GM23248 (cell line): ENCODE results near the gene SDK2. TPM values are rescaled to one million over a fixed set of nuclear protein-coding genes. Genes with fewer than 3 reads are reported as not detected.

ENCODE experiments used
- DNase-seq: peaks from one replicate; pipeline ENCODE4 v3.0.0-alpha.2; 2015
- H2AFZ ChIP-seq: fragments of 200-600 bp; sonication (generic); 2 replicates; pipeline ENCODE4 v1.6.1; 2016; ENCODE audit warnings: antibody characterized with exemption
- H3F3A ChIP-seq: fragments of 200-600 bp; sonication (generic); 2 replicates; pipeline ENCODE4 v1.6.1; 2016; ENCODE audit warnings: mild to moderate bottlenecking, antibody characterized with exemption, mixed run types; ENCODE audit not compliant: insufficient read depth
- H3K27ac ChIP-seq: fragments of 200-600 bp; sonication (generic); 2 replicates; pipeline ENCODE4 v1.5.1; 2016; ENCODE audit warnings: mild to moderate bottlenecking
- H3K27me3 ChIP-seq: fragments of 200-600 bp; sonication (generic); replicated peaks from 2 replicates; pipeline ENCODE4 v1.6.1; 2016; ENCODE audit warnings: mild to moderate bottlenecking; ENCODE audit not compliant: insufficient read depth
- H3K36me3 ChIP-seq: fragments of 200-600 bp; sonication (generic); 2 replicates; pipeline ENCODE4 v1.6.1; 2016; ENCODE audit warnings: low read depth, mild to moderate bottlenecking
- H3K4me1 ChIP-seq: fragments of 200-600 bp; sonication (generic); 2 replicates; pipeline ENCODE4 v1.6.1; 2016; ENCODE audit warnings: mild to moderate bottlenecking; ENCODE audit not compliant: insufficient read depth
- H3K4me2 ChIP-seq: fragments of 200-600 bp; sonication (generic); one replicate; pipeline ENCODE4 v1.6.1; 2016; ENCODE audit warnings: mild to moderate bottlenecking; ENCODE audit not compliant: unreplicated experiment
- H3K4me3 ChIP-seq: fragments of 200-600 bp; sonication (generic); 2 replicates; pipeline ENCODE4 v1.5.1; 2016; ENCODE audit warnings: mild to moderate bottlenecking
- H3K79me2 ChIP-seq: fragments of 200-600 bp; sonication (generic); 2 replicates; pipeline ENCODE4 v1.6.1; 2016; ENCODE audit warnings: mild to moderate bottlenecking; ENCODE audit not compliant: insufficient read depth
- H3K9ac ChIP-seq: fragments of 200-600 bp; sonication (generic); 2 replicates; pipeline ENCODE4 v1.6.1; 2016; ENCODE audit warnings: mild to moderate bottlenecking
- H3K9me2 ChIP-seq: fragments of 200-600 bp; sonication (generic); 2 replicates; pipeline ENCODE4 v1.6.1; 2016; ENCODE audit warnings: mixed run types, mild to moderate bottlenecking, moderate library complexity; ENCODE audit not compliant: insufficient read depth
- H3K9me3 ChIP-seq: fragments of 200-600 bp; sonication (generic); one replicate; pipeline ENCODE4 v1.6.1; 2017; ENCODE audit warnings: low read depth
- H4K20me1 ChIP-seq: fragments of 200-600 bp; sonication (generic); 2 replicates; pipeline ENCODE4 v1.6.0; 2016; ENCODE audit not compliant: insufficient read depth
- EZH2 ChIP-seq: fragments of 200-600 bp; sonication (generic); IDR thresholded peaks from 2 replicates; pipeline ENCODE4 v1.6.1; 2018; ENCODE audit warnings: antibody characterized with exemption, mild to moderate bottlenecking; ENCODE audit not compliant: insufficient read depth, poor library complexity, severe bottlenecking
- EZH2phosphoT487 ChIP-seq: fragments of 200-600 bp; sonication (generic); IDR thresholded peaks from 2 replicates; pipeline ENCODE4 v1.6.1; 2018; ENCODE audit warnings: antibody characterized with exemption, moderate library complexity, mild to moderate bottlenecking, low read depth; ENCODE audit not compliant: insufficient read depth
- WGBS, 2 experiments: methylation state at CpG; one replicate each; pipeline ENCODE4 v1.1.6; 2015 to 2017; ENCODE audit warnings: low lambda C conversion rate in 2 of 2, low coverage in 1 of 2; ENCODE audit errors: missing lambda C conversion rate in 2 of 2; 5-methylcytosine and 5-hydroxymethylcytosine counted together
- in situ Hi-C: fragments of 300-500 bp; cut with MboI; formaldehyde crosslinking; loops from 2 replicates; pipeline ENCODE4 v1.15.0; 2020
- polyA plus RNA-seq: library from polyadenylated mRNA; unstranded; fragments of >200 nt; fragmentation: Nextera tagmentation; extraction: Ambion mirVana; gene quantifications from 2 replicates; pipeline ENCODE4 v1.2.1, GENCODE V29; 2016
- total RNA-seq: library from RNA; depleted of rRNA; stranded (reverse); fragments of >200 nt; shearing (Covaris generic); gene quantifications from 2 replicates; pipeline ENCODE4 v1.2.3, GENCODE V29; 2014

The SDK2 gene
- total and polyA plus RNA-seq, 2 experiments from 2014 or later: under 0.01 to 0.03 TPM

DNA sequence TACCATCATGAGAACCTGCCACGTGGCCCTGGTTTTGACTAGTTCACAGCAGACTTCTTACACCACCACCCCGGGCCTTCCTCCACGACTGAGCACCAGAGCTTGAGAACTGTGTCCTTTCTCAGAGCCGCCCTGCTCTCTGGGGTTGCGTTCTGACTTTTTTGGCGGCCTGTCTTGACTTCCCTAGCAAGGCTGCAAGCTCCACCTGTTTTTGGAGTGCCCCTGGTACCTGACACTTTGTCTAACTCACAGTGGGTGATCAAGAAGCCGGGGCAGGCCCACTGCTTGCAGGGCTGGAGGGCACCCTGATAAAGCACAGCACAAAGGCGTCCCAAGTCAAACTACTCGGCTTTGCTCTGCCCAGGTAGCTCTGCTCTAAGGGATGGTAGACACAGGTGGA, 154.3 kb downstream of the SDK2 start:
- Histone ChIP-seq H3K4me1 (no peaks in the 10 kb centered on the region), H3K79me2 (no peaks in the 10 kb centered on the region), H3K36me3 (no peaks in the 10 kb centered on the region), H3F3A (no peaks in the 10 kb centered on the region), H2AFZ (no peak overlapping the region), H3K9me2 (no peaks in the 10 kb centered on the region), H4K20me1 (no peaks in the 10 kb centered on the region), H3K4me2 (no peak overlapping the region), H3K9ac (no peak overlapping the region), H3K27ac (no peak overlapping the region), H3K4me3 (no peak overlapping the region), H3K27me3 (peaks cover 9% of the 10 kb centered on the region; the same call in 1 of the 2 replicates), H3K9me3 (no peaks in the 10 kb centered on the region)
- 46 to 49% methylated on average over 9 of the region's 9 CpGs for WGBS, 2 experiments
- no peak for DNase-seq
- in situ Hi-C loops: no loop called here
- TF ChIP-seq EZH2: no peak
- TF ChIP-seq EZH2phosphoT487: no peak

DNA sequence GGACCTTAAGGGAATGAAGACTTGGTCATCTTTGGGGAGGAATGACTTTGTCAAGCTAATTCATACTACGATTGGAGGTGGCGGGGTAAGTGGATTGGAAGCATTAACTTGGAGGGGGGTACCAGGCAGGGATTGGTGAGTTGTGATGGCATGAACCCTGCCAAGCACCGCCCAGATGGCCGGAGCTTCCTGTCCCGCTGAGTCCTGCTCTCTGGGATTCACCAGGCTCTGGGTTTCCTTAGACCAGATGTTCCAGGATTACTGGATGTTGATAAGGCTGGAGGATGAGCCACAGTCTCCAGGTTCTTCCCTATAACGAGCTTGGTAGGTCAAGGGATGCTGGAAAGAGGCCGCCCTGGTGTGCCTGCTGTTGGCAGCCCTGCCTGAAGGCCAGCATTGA, 154.9 kb downstream of the SDK2 start:
- no peaks in the 10 kb centered on the region for H3K36me3 ChIP-seq
- WGBS, 2 experiments: 57 to 64% methylated on average over 7 of the region's 7 CpGs
- in situ Hi-C loops: no loop called here

DNA sequence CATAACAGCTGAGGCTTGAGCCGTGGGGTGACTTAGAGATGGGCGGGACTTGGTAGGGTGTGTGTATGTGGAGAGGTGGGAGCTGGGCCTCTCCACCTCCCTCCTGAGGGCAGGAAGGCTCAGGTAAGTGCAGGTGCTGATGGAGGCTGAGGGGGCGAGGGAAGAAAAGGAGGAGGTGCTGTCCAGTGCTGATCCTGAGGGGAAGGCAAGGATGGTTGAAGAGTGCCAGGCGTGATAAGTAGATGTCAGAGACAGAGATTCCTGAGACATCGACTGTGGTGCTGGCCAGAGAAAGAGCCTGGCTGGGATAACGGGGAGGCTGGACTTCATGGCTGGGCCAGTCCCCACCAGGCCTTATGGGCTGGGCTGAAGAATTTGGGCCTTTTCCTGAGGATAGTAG, 159.1 kb downstream of the SDK2 start:
- no peak overlapping the region for H2AFZ ChIP-seq
- no peak overlapping the region for H3K4me3 ChIP-seq
- 53 to 56% methylated on average over 6 of the region's 6 CpGs for WGBS, 2 experiments
- TF ChIP-seq EZH2phosphoT487: no peak
- no peak for TF ChIP-seq EZH2
- H3K27me3 ChIP-seq: no peaks in the 10 kb centered on the region
- H3K36me3 ChIP-seq: no peaks in the 10 kb centered on the region
- in situ Hi-C loops: no loop called here
- no peaks in the 10 kb centered on the region for H3F3A ChIP-seq
- no peak overlapping the region for H3K27ac ChIP-seq
- DNase-seq: no peak
- no peaks in the 10 kb centered on the region for H3K4me1 ChIP-seq
- no peak overlapping the region for H3K9ac ChIP-seq
- H3K79me2 ChIP-seq: no peaks in the 10 kb centered on the region
- H4K20me1 ChIP-seq: no peaks in the 10 kb centered on the region
- no peak overlapping the region for H3K4me2 ChIP-seq
- H3K9me3 ChIP-seq: no peaks in the 10 kb centered on the region
- H3K9me2 ChIP-seq: no peaks in the 10 kb centered on the region

More for the DNA sequence above, 154.9 kb downstream of the SDK2 start:
- DNase-seq: no peak
- H2AFZ ChIP-seq: no peak overlapping the region
- no peaks in the 10 kb centered on the region for H3F3A ChIP-seq
- H3K9ac ChIP-seq: no peak overlapping the region
- no peak for TF ChIP-seq EZH2
- TF ChIP-seq EZH2phosphoT487: no peak
- peaks cover 9% of the 10 kb centered on the region; the same call in 1 of the 2 replicates for H3K27me3 ChIP-seq
- H3K4me1 ChIP-seq: no peaks in the 10 kb centered on the region
- no peak overlapping the region for H3K4me3 ChIP-seq
- no peaks in the 10 kb centered on the region for H4K20me1 ChIP-seq
- H3K79me2 ChIP-seq: no peaks in the 10 kb centered on the region
- no peaks in the 10 kb centered on the region for H3K9me2 ChIP-seq
- H3K27ac ChIP-seq: no peak overlapping the region
- H3K9me3 ChIP-seq: no peaks in the 10 kb centered on the region
- no peak overlapping the region for H3K4me2 ChIP-seq

DNA sequence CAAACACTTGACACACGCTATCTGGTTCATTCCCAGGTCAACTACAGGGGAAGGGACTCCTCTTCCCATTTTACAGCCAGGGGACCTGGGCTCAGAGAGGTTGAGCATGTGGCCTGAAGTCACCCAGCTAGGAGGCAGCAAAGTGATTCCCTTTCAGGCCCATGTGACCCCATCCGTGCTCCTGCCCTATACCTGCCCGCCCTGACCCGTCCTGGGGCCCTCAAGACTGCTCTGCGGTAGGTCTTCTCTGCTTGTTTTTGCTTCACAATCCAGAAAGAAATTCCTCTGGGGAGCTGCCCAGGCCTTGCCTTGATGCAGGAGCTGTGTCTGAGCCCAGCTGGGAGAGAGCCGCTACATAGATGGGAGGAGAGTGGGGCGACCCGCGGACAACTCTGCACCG, 161.4 kb downstream of the SDK2 start:
- Histone ChIP-seq H3K9me3 (no peaks in the 10 kb centered on the region), H3K9ac (no peak overlapping the region), H3F3A (no peaks in the 10 kb centered on the region), H3K27me3 (no peaks in the 10 kb centered on the region), H3K4me1 (no peaks in the 10 kb centered on the region), H3K9me2 (no peaks in the 10 kb centered on the region), H3K36me3 (no peaks in the 10 kb centered on the region), H3K79me2 (no peaks in the 10 kb centered on the region), H3K27ac (no peak overlapping the region), H3K4me3 (no peak overlapping the region), H3K4me2 (no peak overlapping the region), H2AFZ (no peak overlapping the region), H4K20me1 (no peaks in the 10 kb centered on the region)
- DNase-seq: no peak
- 68 to 80% methylated on average over 10 of the region's 10 CpGs for WGBS, 2 experiments
- in situ Hi-C loops: no loop called here
- TF ChIP-seq EZH2phosphoT487 (no peak), EZH2 (no peak)

DNA sequence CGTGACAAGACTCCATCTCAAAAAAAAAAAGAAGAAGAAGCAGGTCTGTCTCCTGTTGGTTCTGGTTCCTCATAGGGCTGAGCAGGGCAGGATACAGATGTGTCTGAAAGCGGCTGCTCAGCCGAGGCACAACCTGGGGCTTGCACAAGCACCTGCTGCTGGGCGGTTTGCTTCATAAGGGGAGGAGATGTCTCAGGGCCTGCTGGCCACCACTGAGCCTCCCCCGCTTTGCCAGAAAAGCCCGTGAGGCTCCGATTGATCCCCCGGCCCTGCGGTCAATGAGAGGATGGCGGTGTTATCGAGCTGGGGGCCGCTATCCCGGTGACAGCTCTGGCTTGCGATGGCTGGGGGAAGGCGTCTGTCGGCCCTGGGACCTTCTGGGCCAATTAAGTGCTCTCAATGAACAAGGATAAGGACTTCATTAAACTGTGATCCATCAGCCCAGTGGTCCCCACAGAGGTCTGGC, 162.0 kb downstream of the SDK2 start:
- H3K4me2 ChIP-seq: no peak overlapping the region
- no peaks in the 10 kb centered on the region for H3K9me3 ChIP-seq
- no peaks in the 10 kb centered on the region for H3K4me1 ChIP-seq
- WGBS, 2 experiments: 71 to 81% methylated on average over 16 of the region's 16 CpGs
- no peaks in the 10 kb centered on the region for H3F3A ChIP-seq
- H3K27ac ChIP-seq: no peak overlapping the region
- no peaks in the 10 kb centered on the region for H3K36me3 ChIP-seq
- H3K9me2 ChIP-seq: no peaks in the 10 kb centered on the region
- no peak overlapping the region for H2AFZ ChIP-seq
- TF ChIP-seq EZH2phosphoT487: no peak
- no peak for TF ChIP-seq EZH2
- H3K4me3 ChIP-seq: no peak overlapping the region
- no peak for DNase-seq
- H3K79me2 ChIP-seq: no peaks in the 10 kb centered on the region
- H3K27me3 ChIP-seq: no peaks in the 10 kb centered on the region
- in situ Hi-C loops: no loop called here
- H4K20me1 ChIP-seq: no peaks in the 10 kb centered on the region
- H3K9ac ChIP-seq: no peak overlapping the region
